DLD1 (cell line): ENCODE results near the gene BZW1.

Experiments used
- in situ Hi-C: cut with HindIII; loops from 2 replicates; pipeline ENCODE4 v1.10.0; 2017; ENCODE audit warnings: low sequenced_read_pairs

Gene BZW1

GRCh38 chr2:200869014-200869413 lies 57.3 kb downstream of the BZW1 start:
- in situ Hi-C loops: no loop called here

GRCh38 chr2:200871151-200871550 lies 59.4 kb downstream of the BZW1 start:
- in situ Hi-C loops: no loop called here

DNA sequence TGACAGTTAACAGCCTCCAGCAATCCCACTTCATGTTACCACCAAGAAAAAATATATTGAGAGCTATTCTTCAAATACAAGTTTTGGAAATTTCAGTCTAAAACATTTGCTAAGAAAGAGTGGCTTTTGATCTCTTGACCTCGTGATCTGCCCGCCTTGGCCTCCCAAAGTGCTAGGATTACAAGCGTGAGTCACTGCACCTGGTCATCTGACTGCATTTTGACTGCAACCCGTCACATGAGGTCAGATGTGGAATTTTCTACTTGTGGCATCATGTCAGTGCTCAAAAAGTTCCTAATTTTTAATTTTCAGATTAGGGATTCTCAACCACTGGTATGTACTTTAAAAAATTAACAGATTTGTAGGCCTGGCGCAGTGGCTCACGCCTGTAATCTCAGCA lies 61.9 kb downstream of the BZW1 start:
- in situ Hi-C loops: no loop called here
